Testis (tissue), 2 donors: ENCODE data around the gene VWCE.

Experiments
- CTCF ChIP-seq, 3 experiments: fragments of 450-650 bp in 2 of 3; fragments of 200-600 bp in 1 of 3; sonication (generic) in 1 of 3; IDR thresholded peaks; one replicate each; pipeline ENCODE4 v1.5.1; 2016 to 2019; ENCODE audit warnings: antibody characterized with exemption in 3 of 3, mild to moderate bottlenecking in 2 of 3, moderate library complexity in 1 of 3
- POLR2A ChIP-seq: fragments of 450-650 bp; IDR thresholded peaks from one replicate; pipeline ENCODE4 v1.6.1; 2017; ENCODE audit warnings: antibody characterized with exemption, mild to moderate bottlenecking, moderate library complexity

- no peak for TF ChIP-seq CTCF (IDR thresholded peaks at IDR 0.05)
- no peak for TF ChIP-seq POLR2A
These were observed 17.1 kb downstream of the VWCE start for GRCh38 chr11:61278001-61278470.
